HepG2 (cell line): ENCODE measurements around the gene HAO2. TPM values are rescaled to one million over a fixed set of nuclear protein-coding genes. Genes with fewer than 3 reads are reported as not detected.

Experiments
- CBX1 ChIP-seq: IDR thresholded peaks from one replicate; pipeline ENCODE4 v1.6.1; 2016; ENCODE audit warnings: antibody characterized with exemption, low read depth
- GATA4 ChIP-seq: sonication (generic); IDR thresholded peaks from 2 replicates; pipeline ENCODE4 v1.6.1; 2016; ENCODE audit warnings: antibody characterized with exemption, low read depth, borderline replicate concordance
- HNF4A ChIP-seq: sonication (generic); formaldehyde crosslinking; IDR thresholded peaks from 2 replicates; pipeline ENCODE4 v1.4.0; 2020; ENCODE audit warnings: missing genetic modification reagents
- HNRNPH1 ChIP-seq: fragments of 200-400 bp; formaldehyde crosslinking; optimal IDR thresholded peaks from 2 replicates; pipeline ENCODE3; 2017; ENCODE audit warnings: mild to moderate bottlenecking, low read depth, low read length
- KAT2B ChIP-seq: fragments of 150-350 bp; IDR thresholded peaks from 2 replicates; pipeline ENCODE4 v1.6.1; 2014; ENCODE audit warnings: low read depth, low read length, borderline replicate concordance
- MBD4 ChIP-seq: IDR thresholded peaks from 2 replicates; pipeline ENCODE4 v1.6.1; 2012; ENCODE audit warnings: low read length, inconsistent platforms, borderline replicate concordance
- MTA3 ChIP-seq: sonication (generic); formaldehyde crosslinking; IDR thresholded peaks from 2 replicates; pipeline ENCODE4 v1.4.0; 2020; ENCODE audit warnings: missing genetic modification reagents
- NFE2L1 ChIP-seq: sonication (generic); formaldehyde crosslinking; IDR thresholded peaks from 2 replicates; pipeline ENCODE4 v1.4.0; 2020; ENCODE audit warnings: missing genetic modification reagents, mild to moderate bottlenecking, borderline replicate concordance
- NFE2L2 ChIP-seq: fragments of 150-350 bp; IDR thresholded peaks from 2 replicates; pipeline ENCODE4 v1.6.1; 2014; ENCODE audit warnings: low read length
- REPIN1 ChIP-seq: sonication (generic); formaldehyde crosslinking; IDR thresholded peaks from 2 replicates; pipeline ENCODE4 v1.8.0; 2022; ENCODE audit warnings: missing genetic modification reagents, low read depth, mild to moderate bottlenecking, borderline replicate concordance
- SAP130 ChIP-seq: IDR thresholded peaks from 2 replicates; pipeline ENCODE4 v1.6.1; 2016; ENCODE audit warnings: low read depth
- SOX13 ChIP-seq, 3 experiments: fragments of 450-650 bp in 1 of 3; sonication (generic) in 1 of 3; formaldehyde crosslinking in 1 of 3; IDR thresholded peaks in 2 of 3; conservative IDR thresholded peaks in 1 of 3; 2 replicates each; pipeline versions ENCODE4 v1.5.0 to v1.6.1; 2016 to 2020; ENCODE audit warnings: antibody characterized with exemption in 1 of 3, mild to moderate bottlenecking in 1 of 3, missing compliant biosample characterization in 1 of 3, missing genetic modification reagents in 1 of 3, moderate library complexity in 1 of 3
- SRSF4 ChIP-seq: fragments of 200-400 bp; formaldehyde crosslinking; IDR thresholded peaks from one replicate; pipeline ENCODE4 v1.6.1; 2018; ENCODE audit warnings: mild to moderate bottlenecking, low read depth, low read length, moderate library complexity; ENCODE audit not compliant: poor library complexity, severe bottlenecking
- TEAD2 ChIP-seq: sonication (generic); formaldehyde crosslinking; IDR thresholded peaks from 2 replicates; pipeline ENCODE4 v1.9.0; 2021; ENCODE audit warnings: missing genetic modification reagents
- ZBTB8A ChIP-seq: sonication (generic); formaldehyde crosslinking; IDR thresholded peaks from 2 replicates; pipeline ENCODE4 v1.4.0; 2020; ENCODE audit warnings: mild to moderate bottlenecking, low read depth, missing genetic modification reagents, borderline replicate concordance
- ZFP37 ChIP-seq: sonication (generic); formaldehyde crosslinking; IDR thresholded peaks from 2 replicates; pipeline ENCODE4 v1.4.0; 2020; ENCODE audit warnings: missing genetic modification reagents, borderline replicate concordance
- ZFP62 ChIP-seq: sonication (generic); formaldehyde crosslinking; IDR thresholded peaks from 2 replicates; pipeline ENCODE4 v1.4.0; 2020; ENCODE audit warnings: missing genetic modification reagents
- ZNF20 ChIP-seq: sonication (generic); formaldehyde crosslinking; IDR thresholded peaks from 2 replicates; pipeline ENCODE4 v1.4.0; 2020; ENCODE audit warnings: mild to moderate bottlenecking, moderate library complexity, missing genetic modification reagents
- ZNF205 ChIP-seq: IDR thresholded peaks from 2 replicates; pipeline ENCODE4 v1.6.1; 2018; ENCODE audit warnings: missing biosample characterization, missing genetic modification reagents
- ZNF562 ChIP-seq: sonication (generic); formaldehyde crosslinking; IDR thresholded peaks from 2 replicates; pipeline ENCODE4 v1.8.0; 2022; ENCODE audit warnings: missing genetic modification reagents, borderline replicate concordance
- ZNF589 ChIP-seq: sonication (generic); formaldehyde crosslinking; conservative IDR thresholded peaks from 2 replicates; pipeline ENCODE4 v1.8.0; 2022; ENCODE audit warnings: mild to moderate bottlenecking, moderate library complexity, missing genetic modification reagents
- ZNF615 ChIP-seq: sonication (generic); formaldehyde crosslinking; IDR thresholded peaks from 2 replicates; pipeline ENCODE4 v1.5.0; 2020; ENCODE audit warnings: mild to moderate bottlenecking, missing genetic modification reagents, borderline replicate concordance
- ZNF720 ChIP-seq: sonication (generic); formaldehyde crosslinking; IDR thresholded peaks from 2 replicates; pipeline ENCODE4 v1.4.0; 2020; ENCODE audit warnings: missing genetic modification reagents
- ZNF761 ChIP-seq: sonication (generic); formaldehyde crosslinking; conservative IDR thresholded peaks from 2 replicates; pipeline ENCODE4 v1.4.0; 2020; ENCODE audit warnings: mild to moderate bottlenecking, missing genetic modification reagents
- polyA plus RNA-seq, 8 experiments: library from polyadenylated mRNA; depleted of rRNA in 3 of 8; stranded (reverse) in 7 of 8; unstranded in 1 of 8; fragments of >200 nt; fragmentation: Illumina TruSeq in 4 of 8; extraction: Trizol in 4 of 8; gene quantifications; 2 replicates each; pipeline versions ENCODE4 v1.2.1 to v1.2.3, GENCODE V29; 2011 to 2016; ENCODE audit warnings: low read depth in 4 of 8, missing spikeins in 1 of 8, mixed read lengths in 1 of 8; ENCODE audit not compliant: insufficient read depth in 1 of 8
- total RNA-seq, 5 experiments: library from RNA; depleted of rRNA; stranded (reverse); fragments of >200 nt; fragmentation: Illumina TruSeq; extraction: Trizol; gene quantifications; 2 replicates each; pipeline ENCODE4 v1.2.3, GENCODE V29; 2016; ENCODE audit warnings: low read depth in 1 of 5
- TF ChIP-seq, protein P1 (sequence below): sonication (generic); formaldehyde crosslinking; IDR thresholded peaks from 2 replicates; pipeline ENCODE4 v1.4.0; 2020; ENCODE audit warnings: missing genetic modification reagents, borderline replicate concordance
- TF ChIP-seq, protein P2 (sequence below): sonication (generic); formaldehyde crosslinking; IDR thresholded peaks from 2 replicates; pipeline ENCODE4 v1.4.0; 2020; ENCODE audit warnings: mild to moderate bottlenecking, missing genetic modification reagents
- TF ChIP-seq, protein P3 (sequence below): sonication (generic); formaldehyde crosslinking; IDR thresholded peaks from 2 replicates; pipeline ENCODE4 v1.5.0; 2020; ENCODE audit warnings: mild to moderate bottlenecking, missing genetic modification reagents

The HAO2 gene
- total and polyA plus RNA-seq, 2 of the 13 experiments (the other 11 are each of a cell fraction or from before 2014, with no cell fraction given), result 0.05 to 0.09 TPM

DNA sequence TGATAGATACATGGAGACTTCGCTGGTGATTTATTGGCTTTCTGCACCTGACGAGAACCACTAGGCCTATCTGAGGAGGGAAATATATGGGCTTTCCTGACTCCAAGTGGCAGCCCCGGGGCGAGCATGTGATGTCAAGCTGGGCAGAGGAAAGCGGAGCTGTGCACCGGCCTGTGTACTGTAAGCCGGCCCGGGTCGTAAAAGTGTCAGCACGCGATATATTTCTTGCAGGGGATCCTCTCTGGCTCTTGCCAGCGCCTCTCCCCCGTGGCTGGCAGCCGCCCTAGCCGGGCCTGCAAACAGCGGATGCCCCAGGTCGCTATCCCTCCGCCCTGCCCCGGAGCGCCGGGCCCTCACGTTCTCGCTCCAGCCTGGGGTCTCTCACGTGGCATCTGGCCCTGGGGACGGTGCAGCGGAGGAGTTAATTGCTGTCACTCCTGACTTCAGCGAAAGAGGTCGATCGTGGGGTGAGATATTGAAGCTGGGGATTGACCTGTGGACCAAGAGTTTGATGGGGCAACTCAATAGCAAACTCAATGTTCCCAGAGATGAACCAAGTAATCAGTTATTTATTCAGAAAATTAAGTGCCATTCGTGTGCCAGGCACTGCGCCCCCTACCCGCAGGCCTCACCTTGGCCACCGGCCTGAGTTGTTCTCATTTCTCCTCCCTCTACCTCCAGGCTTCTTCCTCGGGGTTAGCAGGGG lies 41.0 kb upstream of the HAO2 start (continued):
- TF ChIP-seq, protein P1, sequence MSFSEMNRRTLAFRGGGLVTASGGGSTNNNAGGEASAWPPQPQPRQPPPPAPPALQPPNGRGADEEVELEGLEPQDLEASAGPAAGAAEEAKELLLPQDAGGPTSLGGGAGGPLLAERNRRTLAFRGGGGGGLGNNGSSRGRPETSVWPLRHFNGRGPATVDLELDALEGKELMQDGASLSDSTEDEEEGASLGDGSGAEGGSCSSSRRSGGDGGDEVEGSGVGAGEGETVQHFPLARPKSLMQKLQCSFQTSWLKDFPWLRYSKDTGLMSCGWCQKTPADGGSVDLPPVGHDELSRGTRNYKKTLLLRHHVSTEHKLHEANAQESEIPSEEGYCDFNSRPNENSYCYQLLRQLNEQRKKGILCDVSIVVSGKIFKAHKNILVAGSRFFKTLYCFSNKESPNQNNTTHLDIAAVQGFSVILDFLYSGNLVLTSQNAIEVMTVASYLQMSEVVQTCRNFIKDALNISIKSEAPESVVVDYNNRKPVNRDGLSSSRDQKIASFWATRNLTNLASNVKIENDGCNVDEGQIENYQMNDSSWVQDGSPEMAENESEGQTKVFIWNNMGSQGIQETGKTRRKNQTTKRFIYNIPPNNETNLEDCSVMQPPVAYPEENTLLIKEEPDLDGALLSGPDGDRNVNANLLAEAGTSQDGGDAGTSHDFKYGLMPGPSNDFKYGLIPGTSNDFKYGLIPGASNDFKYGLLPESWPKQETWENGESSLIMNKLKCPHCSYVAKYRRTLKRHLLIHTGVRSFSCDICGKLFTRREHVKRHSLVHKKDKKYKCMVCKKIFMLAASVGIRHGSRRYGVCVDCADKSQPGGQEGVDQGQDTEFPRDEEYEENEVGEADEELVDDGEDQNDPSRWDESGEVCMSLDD (CRISPR knock-in tag), result no peak
- no peak for TF ChIP-seq TEAD2 (CRISPR knock-in tag)
- TF ChIP-seq, protein P2, sequence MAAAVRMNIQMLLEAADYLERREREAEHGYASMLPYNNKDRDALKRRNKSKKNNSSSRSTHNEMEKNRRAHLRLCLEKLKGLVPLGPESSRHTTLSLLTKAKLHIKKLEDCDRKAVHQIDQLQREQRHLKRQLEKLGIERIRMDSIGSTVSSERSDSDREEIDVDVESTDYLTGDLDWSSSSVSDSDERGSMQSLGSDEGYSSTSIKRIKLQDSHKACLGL (CRISPR knock-in tag), result peak; percentile 51; the same call in 1 of the 2 replicates
- no peak for TF ChIP-seq CBX1
- no peak for TF ChIP-seq KAT2B
- TF ChIP-seq ZNF20, result no peak
- TF ChIP-seq ZNF761 (CRISPR knock-in tag), result no peak
- TF ChIP-seq NFE2L2, result no peak
- TF ChIP-seq SRSF4, result no peak
- no peak for TF ChIP-seq GATA4
- TF ChIP-seq SOX13 (IDR thresholded peaks at IDR 0.05), result no peak
- TF ChIP-seq SOX13 (CRISPR knock-in tag; conservative IDR thresholded peaks at IDR 0.05 in 1 of 2, IDR thresholded peaks at IDR 0.05 in 1 of 2), result no peak
- TF ChIP-seq ZNF562 (CRISPR knock-in tag), result no peak
- no peak for TF ChIP-seq ZBTB8A (CRISPR knock-in tag)
- TF ChIP-seq REPIN1 (CRISPR knock-in tag), result peak; percentile 20; the same call in 1 of the 2 replicates
- TF ChIP-seq ZFP37 (CRISPR knock-in tag), result no peak
- TF ChIP-seq ZNF589 (CRISPR knock-in tag), result no peak
- no peak for TF ChIP-seq ZNF615 (CRISPR knock-in tag)
- TF ChIP-seq MBD4, result no peak
- TF ChIP-seq MTA3, result no peak
- TF ChIP-seq, protein P3, sequence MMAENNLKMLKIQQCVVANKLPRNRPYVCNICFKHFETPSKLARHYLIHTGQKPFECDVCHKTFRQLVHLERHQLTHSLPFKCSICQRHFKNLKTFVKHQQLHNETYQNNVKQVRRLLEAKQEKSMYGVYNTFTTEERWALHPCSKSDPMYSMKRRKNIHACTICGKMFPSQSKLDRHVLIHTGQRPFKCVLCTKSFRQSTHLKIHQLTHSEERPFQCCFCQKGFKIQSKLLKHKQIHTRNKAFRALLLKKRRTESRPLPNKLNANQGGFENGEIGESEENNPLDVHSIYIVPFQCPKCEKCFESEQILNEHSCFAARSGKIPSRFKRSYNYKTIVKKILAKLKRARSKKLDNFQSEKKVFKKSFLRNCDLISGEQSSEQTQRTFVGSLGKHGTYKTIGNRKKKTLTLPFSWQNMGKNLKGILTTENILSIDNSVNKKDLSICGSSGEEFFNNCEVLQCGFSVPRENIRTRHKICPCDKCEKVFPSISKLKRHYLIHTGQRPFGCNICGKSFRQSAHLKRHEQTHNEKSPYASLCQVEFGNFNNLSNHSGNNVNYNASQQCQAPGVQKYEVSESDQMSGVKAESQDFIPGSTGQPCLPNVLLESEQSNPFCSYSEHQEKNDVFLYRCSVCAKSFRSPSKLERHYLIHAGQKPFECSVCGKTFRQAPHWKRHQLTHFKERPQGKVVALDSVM (CRISPR knock-in tag), result no peak
- TF ChIP-seq ZNF205, result no peak
- no peak for TF ChIP-seq ZNF720
- TF ChIP-seq SAP130, result peak; percentile 9; the same call in 1 of the 2 replicates
- no peak for TF ChIP-seq ZFP62 (CRISPR knock-in tag)
- no peak for TF ChIP-seq HNF4A
- TF ChIP-seq NFE2L1 (CRISPR knock-in tag), result peak; percentile 52; the same call in 1 of the 2 replicates
- no peak for TF ChIP-seq HNRNPH1
